Glutamatergic neuron (in vitro differentiated cells): ENCODE measurements around the gene GALNT2. TPM values are rescaled to one million over a fixed set of nuclear protein-coding genes. Genes with fewer than 3 reads are reported as not detected.

Source experiments
- DNase-seq: peaks from one replicate; pipeline ENCODE4 v3.0.0; 2022
- H3K27ac Mint-ChIP-seq: one replicate; pipeline ENCODE4 v1.8.0; 2020; ENCODE audit warnings: mild to moderate bottlenecking, mixed read lengths, inconsistent platforms; ENCODE audit not compliant: unreplicated experiment
- H3K27me3 Mint-ChIP-seq: one replicate; pipeline ENCODE4 v1.8.0; 2020; ENCODE audit warnings: mild to moderate bottlenecking, moderate library complexity, mixed read lengths, inconsistent platforms; ENCODE audit not compliant: unreplicated experiment
- H3K36me3 Mint-ChIP-seq: one replicate; pipeline ENCODE4 v1.8.0; 2020; ENCODE audit warnings: mild to moderate bottlenecking, mixed read lengths, inconsistent platforms; ENCODE audit not compliant: unreplicated experiment
- H3K4me1 Mint-ChIP-seq: one replicate; pipeline ENCODE4 v1.8.0; 2020; ENCODE audit warnings: mild to moderate bottlenecking, low read depth, mixed read lengths, inconsistent platforms; ENCODE audit not compliant: unreplicated experiment
- H3K4me3 Mint-ChIP-seq: one replicate; pipeline ENCODE4 v1.8.0; 2020; ENCODE audit warnings: mild to moderate bottlenecking, mixed read lengths, inconsistent platforms; ENCODE audit not compliant: unreplicated experiment
- H3K9me3 Mint-ChIP-seq: one replicate; pipeline ENCODE4 v1.8.0; 2020; ENCODE audit warnings: mild to moderate bottlenecking, moderate library complexity, mixed read lengths, inconsistent platforms; ENCODE audit not compliant: unreplicated experiment
- total RNA-seq: library from RNA; stranded (reverse); fragmentation: NEBNext Ultra II Directional; extraction: Animal tissue kit (Norgen Biotek cat#: 25700); gene quantifications from one replicate; pipeline ENCODE4 v1.2.1, GENCODE V29; 2021; ENCODE audit not compliant: unreplicated experiment
- TF ChIP-seq, protein P1 (sequence below): fragments of 200-600 bp; sonication (generic); IDR thresholded peaks from one replicate; pipeline ENCODE4 v1.5.0; 2021; ENCODE audit not compliant: partially characterized antibody, unreplicated experiment

The GALNT2 gene
- total RNA-seq, 1 donor from 2014 or later = 35.2 TPM

DNA sequence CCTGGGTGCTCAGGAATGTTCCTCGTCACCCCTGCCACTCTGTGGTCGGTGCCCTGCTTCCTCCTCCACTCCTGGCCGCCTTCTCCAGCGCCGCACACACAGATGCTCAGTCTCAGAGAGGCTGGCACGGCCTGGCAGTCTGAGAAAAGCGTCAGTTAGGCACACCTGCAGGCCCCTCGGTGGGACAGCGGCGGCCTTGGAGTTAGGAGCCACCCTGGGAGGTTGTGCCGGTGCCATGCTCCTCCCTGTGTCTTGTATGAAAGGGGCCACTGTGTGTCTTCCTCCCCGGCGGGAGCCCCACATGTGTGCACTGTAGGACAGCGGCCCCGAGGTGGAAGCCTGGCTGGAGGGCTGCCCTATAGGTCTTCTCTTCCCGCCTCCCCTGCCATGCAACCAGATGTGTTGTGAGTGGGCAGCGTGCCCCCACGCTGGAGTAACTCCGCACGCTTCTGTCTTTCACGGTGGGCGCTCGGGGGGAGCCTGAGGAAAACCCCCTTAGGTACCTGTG is 213.9 kb downstream of the GALNT2 start:
- H3K9me3 Mint-ChIP-seq = peaks cover 5% of the 10 kb centered on the region
- TF ChIP-seq, protein P1, sequence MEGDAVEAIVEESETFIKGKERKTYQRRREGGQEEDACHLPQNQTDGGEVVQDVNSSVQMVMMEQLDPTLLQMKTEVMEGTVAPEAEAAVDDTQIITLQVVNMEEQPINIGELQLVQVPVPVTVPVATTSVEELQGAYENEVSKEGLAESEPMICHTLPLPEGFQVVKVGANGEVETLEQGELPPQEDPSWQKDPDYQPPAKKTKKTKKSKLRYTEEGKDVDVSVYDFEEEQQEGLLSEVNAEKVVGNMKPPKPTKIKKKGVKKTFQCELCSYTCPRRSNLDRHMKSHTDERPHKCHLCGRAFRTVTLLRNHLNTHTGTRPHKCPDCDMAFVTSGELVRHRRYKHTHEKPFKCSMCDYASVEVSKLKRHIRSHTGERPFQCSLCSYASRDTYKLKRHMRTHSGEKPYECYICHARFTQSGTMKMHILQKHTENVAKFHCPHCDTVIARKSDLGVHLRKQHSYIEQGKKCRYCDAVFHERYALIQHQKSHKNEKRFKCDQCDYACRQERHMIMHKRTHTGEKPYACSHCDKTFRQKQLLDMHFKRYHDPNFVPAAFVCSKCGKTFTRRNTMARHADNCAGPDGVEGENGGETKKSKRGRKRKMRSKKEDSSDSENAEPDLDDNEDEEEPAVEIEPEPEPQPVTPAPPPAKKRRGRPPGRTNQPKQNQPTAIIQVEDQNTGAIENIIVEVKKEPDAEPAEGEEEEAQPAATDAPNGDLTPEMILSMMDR = no peak
- H3K4me1 Mint-ChIP-seq = peaks cover 12% of the 10 kb centered on the region
- no peak for DNase-seq
- H3K36me3 Mint-ChIP-seq = no peaks in the 10 kb centered on the region
- H3K27ac Mint-ChIP-seq = no peak overlapping the region
- peaks cover 2% of the 10 kb centered on the region for H3K27me3 Mint-ChIP-seq
- H3K4me3 Mint-ChIP-seq = no peak overlapping the region

DNA sequence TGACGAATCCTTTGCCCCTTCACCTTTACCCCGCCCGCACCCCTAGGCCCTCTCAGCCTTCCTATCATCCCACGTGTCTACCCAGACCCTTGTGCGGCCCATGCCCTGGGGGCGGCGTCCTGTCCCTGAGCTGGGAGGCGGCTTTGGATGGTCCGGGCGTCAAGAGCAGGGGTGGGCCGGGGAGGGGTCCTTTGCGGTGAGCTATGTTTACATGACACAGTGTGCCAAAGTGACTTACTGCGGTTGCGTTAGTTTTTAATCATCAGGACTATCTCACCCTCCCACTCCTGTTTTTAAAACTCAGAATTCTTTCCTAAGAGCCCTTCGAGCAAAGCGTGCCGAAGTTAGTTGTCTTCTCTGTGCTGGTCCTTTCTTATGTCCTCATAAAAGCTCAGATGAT is 214.5 kb downstream of the GALNT2 start:
- no peak for DNase-seq
- peaks cover 5% of the 10 kb centered on the region for H3K9me3 Mint-ChIP-seq
- H3K36me3 Mint-ChIP-seq = no peaks in the 10 kb centered on the region
- H3K4me3 Mint-ChIP-seq = no peak overlapping the region
- peaks cover 5% of the 10 kb centered on the region for H3K27me3 Mint-ChIP-seq
- peaks cover 14% of the 10 kb centered on the region for H3K4me1 Mint-ChIP-seq
- TF ChIP-seq, protein P1 = no peak
- no peak overlapping the region for H3K27ac Mint-ChIP-seq

DNA sequence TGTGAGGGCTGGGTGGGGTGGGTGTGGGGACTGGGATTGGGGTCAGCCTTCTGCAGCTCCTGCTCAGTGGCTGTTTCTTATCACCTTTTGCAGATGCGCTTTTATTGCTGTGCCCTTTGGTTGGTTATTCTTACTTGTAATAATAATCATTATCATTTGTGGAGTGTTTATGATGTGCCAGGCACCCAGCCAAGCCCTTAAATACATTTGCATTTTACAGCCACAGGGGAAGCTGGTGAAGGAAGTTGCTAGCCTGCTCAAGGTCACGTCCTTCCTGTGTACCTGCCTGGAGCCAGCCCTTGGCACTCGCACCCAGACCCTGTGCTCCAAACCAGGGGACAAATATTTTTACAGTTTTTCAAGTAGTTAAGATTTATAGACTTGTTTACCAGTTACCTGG is 215.1 kb downstream of the GALNT2 start:
- H3K4me3 Mint-ChIP-seq = no peak overlapping the region
- no peak overlapping the region for H3K27ac Mint-ChIP-seq
- DNase-seq = no peak
- no peaks in the 10 kb centered on the region for H3K36me3 Mint-ChIP-seq
- peaks cover 5% of the 10 kb centered on the region for H3K27me3 Mint-ChIP-seq
- peaks cover 5% of the 10 kb centered on the region for H3K9me3 Mint-ChIP-seq
- H3K4me1 Mint-ChIP-seq = peaks cover 13% of the 10 kb centered on the region
- TF ChIP-seq, protein P1 = no peak

DNA sequence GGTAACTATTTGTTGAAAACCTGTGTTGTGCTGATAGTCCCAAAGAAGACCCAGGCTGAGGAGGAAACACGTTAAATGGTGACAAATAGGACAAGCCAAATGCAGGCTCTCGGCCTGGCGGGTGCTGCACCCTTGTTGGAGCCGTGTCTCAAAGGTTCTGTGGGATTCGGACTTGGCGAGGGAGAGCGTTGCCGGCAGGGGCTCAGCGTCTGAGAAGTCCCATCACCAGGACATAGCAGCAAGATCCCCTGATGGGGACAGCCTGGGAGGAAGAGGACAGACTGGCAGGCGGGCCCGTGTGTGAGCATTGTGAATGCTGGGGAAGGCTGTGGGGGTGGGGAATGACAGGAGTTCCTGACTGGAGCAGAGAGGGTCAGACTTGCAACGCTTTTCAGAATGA is 216.6 kb downstream of the GALNT2 start:
- DNase-seq = no peak
- TF ChIP-seq, protein P1 = no peak
- H3K9me3 Mint-ChIP-seq = peaks cover 5% of the 10 kb centered on the region
- H3K27me3 Mint-ChIP-seq = peaks cover 5% of the 10 kb centered on the region
- no peak overlapping the region for H3K4me3 Mint-ChIP-seq
- H3K36me3 Mint-ChIP-seq = no peaks in the 10 kb centered on the region
- no peak overlapping the region for H3K27ac Mint-ChIP-seq
- H3K4me1 Mint-ChIP-seq = peaks cover 7% of the 10 kb centered on the region

DNA sequence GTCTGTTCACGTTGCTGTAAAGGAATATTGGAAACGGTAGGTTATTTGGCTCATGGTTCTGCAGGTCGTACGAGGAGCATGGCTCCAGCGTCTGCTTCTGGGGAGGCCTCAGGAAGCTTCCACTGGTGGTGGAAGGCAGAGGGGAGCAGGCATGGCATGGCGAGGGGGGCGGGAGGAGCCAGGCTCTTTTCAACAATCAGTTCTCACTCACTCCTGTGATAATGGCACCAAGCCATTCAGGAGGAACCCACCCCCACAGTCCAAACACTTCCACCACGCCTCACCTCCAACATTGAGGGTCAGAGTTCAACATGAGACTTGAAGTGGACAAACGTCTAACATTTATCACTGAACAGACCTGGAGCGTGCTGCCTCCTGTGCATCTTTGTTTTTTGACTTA is 217.9 kb downstream of the GALNT2 start:
- no peak overlapping the region for H3K27ac Mint-ChIP-seq

More for the DNA sequence above, 217.9 kb downstream of the GALNT2 start:
- no peak for DNase-seq
- Mint-ChIP-seq H3K4me1 (peaks cover 7% of the 10 kb centered on the region), H3K27me3 (peaks cover 5% of the 10 kb centered on the region), H3K9me3 (peaks cover 7% of the 10 kb centered on the region), H3K36me3 (no peaks in the 10 kb centered on the region), H3K4me3 (no peak overlapping the region)
- TF ChIP-seq, protein P1 = no peak
